ENCODE results near the gene MAD2L2.

MAD2L2 gene

GRCh38 chr1:11691928-11692711 is 11.2 kb upstream of the MAD2L2 start:
- no peak for TF ChIP-seq CTCF (IDR thresholded peaks at IDR 0.05; ENCODE audit: unreplicated experiment in 3 of 3)
- Mint-ChIP-seq H3K27me3 (ENCODE audit: low read depth) (peaks cover 53% of the 10 kb centered on the region), H3K4me3 (peak overlapping the region; percentile 85 to 87 (median 85)), H3K4me1 (peaks cover 23% of the 10 kb centered on the region), H3K36me3 (ENCODE audit: low read depth) (no peaks in the 10 kb centered on the region), H3K27ac (no peak overlapping the region), H3K9me3 (no peaks in the 10 kb centered on the region)

- peaks cover 53% of the 10 kb centered on the region for H3K27me3 Mint-ChIP-seq (ENCODE audit: low read depth)
- H3K4me1 Mint-ChIP-seq, result peaks cover 23% of the 10 kb centered on the region
- no peaks in the 10 kb centered on the region for H3K9me3 Mint-ChIP-seq
- peak within 1 kb of the TSS; percentile 20 to 96 (median 93) for H3K27ac Mint-ChIP-seq
- H3K4me3 Mint-ChIP-seq, result peak within 1 kb of the TSS; percentile 86 to 96 (median 94)
- TF ChIP-seq CTCF (IDR thresholded peaks at IDR 0.05; ENCODE audit: unreplicated experiment in 3 of 3), result no peak
- no peaks in the 10 kb centered on the region for H3K36me3 Mint-ChIP-seq (ENCODE audit: low read depth)
Measured at GRCh38 chr1:11691302-11691914, 10.5 kb upstream of the MAD2L2 start, which contains the start of gene DRAXIN. Gene DRAXIN (plus strand): TSS chr1:11691710. CDS start chr1:11706259, 14,549 bp downstream.

GRCh38 chr1:11690397-11691301 is 9.7 kb upstream of the MAD2L2 start:
- H3K9me3 Mint-ChIP-seq, result no peaks in the 10 kb centered on the region
- H3K4me3 Mint-ChIP-seq, result peak overlapping the region; percentile 86 to 96 (median 94)
- peaks cover 58% of the 10 kb centered on the region for H3K27me3 Mint-ChIP-seq (ENCODE audit: low read depth)
- H3K27ac Mint-ChIP-seq, result peak overlapping the region; percentile 20 to 96 (median 93)
- no peak for TF ChIP-seq CTCF (IDR thresholded peaks at IDR 0.05; ENCODE audit: unreplicated experiment in 3 of 3)
- H3K36me3 Mint-ChIP-seq (ENCODE audit: low read depth), result no peaks in the 10 kb centered on the region
- H3K4me1 Mint-ChIP-seq, result peaks cover 23% of the 10 kb centered on the region

- H3K9me3 Mint-ChIP-seq, result no peaks in the 10 kb centered on the region
- no peak for TF ChIP-seq CTCF (IDR thresholded peaks at IDR 0.05; ENCODE audit: unreplicated experiment in 3 of 3)
- H3K4me1 Mint-ChIP-seq, result peaks cover 23% of the 10 kb centered on the region
- peak overlapping the region in 2 of 3 experiments; percentile 36 to 42 for H3K4me3 Mint-ChIP-seq
- H3K27ac Mint-ChIP-seq, result no peak overlapping the region
- H3K36me3 Mint-ChIP-seq (ENCODE audit: low read depth), result no peaks in the 10 kb centered on the region
- H3K27me3 Mint-ChIP-seq (ENCODE audit: low read depth), result peaks cover 53% of the 10 kb centered on the region
Measured at GRCh38 chr1:11688506-11688905, 7.6 kb upstream of the MAD2L2 start.

GRCh38 chr1:11685210-11685752 is 4.3 kb upstream of the MAD2L2 start:
- no peak overlapping the region for H3K4me3 Mint-ChIP-seq
- no peaks in the 10 kb centered on the region for H3K9me3 Mint-ChIP-seq
- peaks cover 29% of the 10 kb centered on the region for H3K27me3 Mint-ChIP-seq (ENCODE audit: low read depth)
- H3K27ac Mint-ChIP-seq, result no peak overlapping the region
- no peaks in the 10 kb centered on the region for H3K36me3 Mint-ChIP-seq (ENCODE audit: low read depth)
- H3K4me1 Mint-ChIP-seq, result peaks cover 23% of the 10 kb centered on the region
- TF ChIP-seq CTCF (IDR thresholded peaks at IDR 0.05; ENCODE audit: unreplicated experiment in 3 of 3), result no peak

Measured in nephron (organoid).